Mesendoderm (in vitro differentiated cells): Measurements from ENCODE around the gene MAPK8IP2.
"Not testable (repeated sequence)": the region's sequence is repeated elsewhere in the genome, so short reads cannot be mapped to it uniquely, and the experiment has no call there.

Experiments used
- DNase-seq: peaks from one replicate; pipeline ENCODE4 v3.0.0; 2013
- H2AK5ac ChIP-seq: 2 replicates; pipeline ENCODE4 v1.6.1; 2013; ENCODE audit warnings: low read length, inconsistent platforms
- H2BK120ac ChIP-seq: 2 replicates; pipeline ENCODE4 v1.6.1; 2013; ENCODE audit warnings: low read depth, mild to moderate bottlenecking, low read length, moderate library complexity, mixed read lengths
- H2BK15ac ChIP-seq: replicated peaks from 2 replicates; pipeline ENCODE4 v1.6.1; 2013; ENCODE audit warnings: low read depth, mild to moderate bottlenecking, moderate library complexity
- H2BK5ac ChIP-seq: 2 replicates; pipeline ENCODE4 v1.6.1; 2013; ENCODE audit warnings: low read length, inconsistent platforms
- H3K18ac ChIP-seq: 2 replicates; pipeline ENCODE4 v1.6.1; 2013; ENCODE audit warnings: mild to moderate bottlenecking, low read length, mixed read lengths
- H3K23ac ChIP-seq: one replicate; pipeline ENCODE4 v1.6.1; 2013; ENCODE audit warnings: low read length
- H3K27ac ChIP-seq: 2 replicates; pipeline ENCODE4 v1.5.1; 2013; ENCODE audit warnings: low read depth, mild to moderate bottlenecking, inconsistent platforms, low read length, moderate library complexity
- H3K27me3 ChIP-seq: 2 replicates; pipeline ENCODE4 v1.6.1; 2013; ENCODE audit warnings: low read length, control low read depth, mild to moderate bottlenecking, inconsistent platforms; ENCODE audit not compliant: insufficient read depth, poor library complexity
- H3K36me3 ChIP-seq: 2 replicates; pipeline ENCODE4 v1.6.1; 2013; ENCODE audit warnings: low read length, inconsistent platforms; ENCODE audit not compliant: control insufficient read depth, insufficient read depth
- H3K4ac ChIP-seq: one replicate; pipeline ENCODE4 v1.6.1; 2013; ENCODE audit warnings: low read depth, mild to moderate bottlenecking, low read length, moderate library complexity
- H3K4me1 ChIP-seq: 2 replicates; pipeline ENCODE4 v1.6.1; 2013; ENCODE audit warnings: low read depth, low read length, inconsistent platforms; ENCODE audit not compliant: control insufficient read depth
- H3K4me2 ChIP-seq: 2 replicates; pipeline ENCODE4 v1.6.1; 2013; ENCODE audit warnings: low read length
- H3K4me3 ChIP-seq: 2 replicates; pipeline ENCODE4 v1.5.1; 2013; ENCODE audit warnings: mild to moderate bottlenecking, low read length
- H3K56ac ChIP-seq: one replicate; pipeline ENCODE4 v1.6.1; 2013; ENCODE audit warnings: low read length
- H3K79me1 ChIP-seq: 2 replicates; pipeline ENCODE4 v1.6.1; 2013; ENCODE audit warnings: low read length, inconsistent platforms
- H3K79me2 ChIP-seq: 2 replicates; pipeline ENCODE4 v1.6.1; 2013; ENCODE audit warnings: mild to moderate bottlenecking, low read length; ENCODE audit not compliant: control insufficient read depth, insufficient read depth
- H3K9ac ChIP-seq: 2 replicates; pipeline ENCODE4 v1.6.1; 2013; ENCODE audit warnings: low read length, inconsistent platforms
- H4K5ac ChIP-seq: one replicate; pipeline ENCODE4 v1.6.1; 2013; ENCODE audit warnings: low read length
- H4K8ac ChIP-seq: one replicate; pipeline ENCODE4 v1.6.1; 2013; ENCODE audit warnings: low read depth, mild to moderate bottlenecking, control low read depth, low read length, moderate library complexity
- WGBS: extraction: QIAGEN DNeasy Blood & Tissue Kit; methylation state at CpG from one replicate; pipeline ENCODE4 v1.1.7; 2013; ENCODE audit warnings: low lambda C conversion rate, missing lambda C conversion rate; ENCODE audit not compliant: insufficient coverage; ENCODE audit errors: extremely low coverage; 5-methylcytosine and 5-hydroxymethylcytosine counted together

The MAPK8IP2 gene

GRCh38 chr22:50606165-50606945, 5.8 kb downstream of the MAPK8IP2 start:
- Histone ChIP-seq H3K23ac (no peak overlapping the region), H3K27me3 (peaks cover 3% of the 10 kb centered on the region), H2BK15ac (no peak overlapping the region), H3K36me3 (no peaks in the 10 kb centered on the region), H3K4ac (no peak overlapping the region), H3K4me2 (no peak overlapping the region), H4K8ac (no peak overlapping the region), H2BK5ac (no peak overlapping the region), H3K56ac (no peak overlapping the region), H3K27ac (no peak overlapping the region), H3K9ac (no peak overlapping the region), H4K5ac (no peak overlapping the region), H2BK120ac (no peak overlapping the region), H3K79me2 (no peaks in the 10 kb centered on the region), H3K4me3 (no peak overlapping the region), H3K4me1 (no peaks in the 10 kb centered on the region), H2AK5ac (no peak overlapping the region), H3K79me1 (no peaks in the 10 kb centered on the region), H3K18ac (no peak overlapping the region)
- no peak for DNase-seq
- no CpG with 5 or more reads among the region's 19 CpGs for WGBS

GRCh38 chr22:50606946-50607658, 6.5 kb downstream of the MAPK8IP2 start:
- DNase-seq: no peak
- Histone ChIP-seq H3K9ac (no peak overlapping the region), H3K27ac (no peak overlapping the region), H3K56ac (no peak overlapping the region), H3K27me3 (no peaks in the 10 kb centered on the region), H4K5ac (no peak overlapping the region), H3K4me2 (no peak overlapping the region), H2BK120ac (no peak overlapping the region), H3K4me1 (no peaks in the 10 kb centered on the region), H2AK5ac (no peak overlapping the region), H3K36me3 (no peaks in the 10 kb centered on the region), H4K8ac (no peak overlapping the region), H3K4me3 (no peak overlapping the region), H2BK15ac (no peak overlapping the region), H3K4ac (no peak overlapping the region), H3K23ac (no peak overlapping the region), H2BK5ac (no peak overlapping the region), H3K18ac (no peak overlapping the region), H3K79me2 (no peaks in the 10 kb centered on the region), H3K79me1 (no peaks in the 10 kb centered on the region)
- no CpG with 5 or more reads among the region's 18 CpGs for WGBS

- WGBS: no CpG with 5 or more reads among the region's 6 CpGs
- H2BK120ac ChIP-seq: no peak overlapping the region
- H4K5ac ChIP-seq: no peak overlapping the region
- no peak overlapping the region for H2BK5ac ChIP-seq
- no peak overlapping the region for H2BK15ac ChIP-seq
- no peaks in the 10 kb centered on the region for H3K27me3 ChIP-seq
- no peak overlapping the region for H3K4me3 ChIP-seq
- H3K18ac ChIP-seq: no peak overlapping the region
- no peaks in the 10 kb centered on the region for H3K79me2 ChIP-seq
- no peak overlapping the region for H2AK5ac ChIP-seq
- H3K9ac ChIP-seq: no peak overlapping the region
- no peaks in the 10 kb centered on the region for H3K4me1 ChIP-seq
- no peak overlapping the region for H4K8ac ChIP-seq
- H3K4me2 ChIP-seq: no peak overlapping the region
- H3K4ac ChIP-seq: no peak overlapping the region
- no peaks in the 10 kb centered on the region for H3K36me3 ChIP-seq
- no peak overlapping the region for H3K56ac ChIP-seq
- H3K23ac ChIP-seq: no peak overlapping the region
- H3K79me1 ChIP-seq: no peaks in the 10 kb centered on the region
- DNase-seq: no peak
- no peak overlapping the region for H3K27ac ChIP-seq
These were observed 7.0 kb downstream of the MAPK8IP2 start for GRCh38 chr22:50607659-50608020.

GRCh38 chr22:50608058-50608840, 7.7 kb downstream of the MAPK8IP2 start:
- not testable (repeated sequence) for H2AK5ac ChIP-seq, H2BK120ac ChIP-seq, H3K79me2 ChIP-seq, H3K4me2 ChIP-seq, H3K9ac ChIP-seq, H3K56ac ChIP-seq, H2BK5ac ChIP-seq, H3K4ac ChIP-seq, H3K79me1 ChIP-seq, H3K27ac ChIP-seq, H3K18ac ChIP-seq, H3K36me3 ChIP-seq, H4K8ac ChIP-seq, H4K5ac ChIP-seq, H3K23ac ChIP-seq, H3K4me3 ChIP-seq, H3K27me3 ChIP-seq, DNase-seq, H2BK15ac ChIP-seq, H3K4me1 ChIP-seq
- WGBS: no CpG with 5 or more reads among the region's 39 CpGs

GRCh38 chr22:50608996-50609395, 8.4 kb downstream of the MAPK8IP2 start:
- Histone ChIP-seq H3K4me1 (no peaks in the 10 kb centered on the region), H3K36me3 (no peaks in the 10 kb centered on the region), H2BK15ac (no peak overlapping the region), H2BK120ac (no peak overlapping the region), H2AK5ac (no peak overlapping the region), H3K23ac (no peak overlapping the region), H4K5ac (no peak overlapping the region), H3K27me3 (no peaks in the 10 kb centered on the region), H3K18ac (no peak overlapping the region), H3K79me2 (no peaks in the 10 kb centered on the region), H3K56ac (no peak overlapping the region), H4K8ac (no peak overlapping the region), H3K4me2 (no peak overlapping the region), H3K4me3 (no peak overlapping the region), H3K27ac (no peak overlapping the region), H3K4ac (no peak overlapping the region), H3K79me1 (no peaks in the 10 kb centered on the region), H2BK5ac (no peak overlapping the region), H3K9ac (no peak overlapping the region)
- no CpG with 5 or more reads among the region's 10 CpGs for WGBS
- no peak for DNase-seq
